Measurements from ENCODE around the gene RUNX2.

- TF ChIP-seq CTCF (IDR thresholded peaks at IDR 0.05), result no peak
- TF ChIP-seq EZH2 (IDR thresholded peaks at IDR 0.05; ENCODE audit: borderline replicate concordance, insufficient read depth, low read depth, low read length, poor library complexity, severe bottlenecking), result no peak
These were observed 117.8 kb downstream of the RUNX2 start for GRCh38 chr6:45445749-45446549.
